ENCODE data around the gene SPTLC3.

SPTLC3 gene

GRCh38 chr20:13025181-13025580 lies 16.4 kb downstream of the SPTLC3 start:
- TF ChIP-seq, protein P1, sequence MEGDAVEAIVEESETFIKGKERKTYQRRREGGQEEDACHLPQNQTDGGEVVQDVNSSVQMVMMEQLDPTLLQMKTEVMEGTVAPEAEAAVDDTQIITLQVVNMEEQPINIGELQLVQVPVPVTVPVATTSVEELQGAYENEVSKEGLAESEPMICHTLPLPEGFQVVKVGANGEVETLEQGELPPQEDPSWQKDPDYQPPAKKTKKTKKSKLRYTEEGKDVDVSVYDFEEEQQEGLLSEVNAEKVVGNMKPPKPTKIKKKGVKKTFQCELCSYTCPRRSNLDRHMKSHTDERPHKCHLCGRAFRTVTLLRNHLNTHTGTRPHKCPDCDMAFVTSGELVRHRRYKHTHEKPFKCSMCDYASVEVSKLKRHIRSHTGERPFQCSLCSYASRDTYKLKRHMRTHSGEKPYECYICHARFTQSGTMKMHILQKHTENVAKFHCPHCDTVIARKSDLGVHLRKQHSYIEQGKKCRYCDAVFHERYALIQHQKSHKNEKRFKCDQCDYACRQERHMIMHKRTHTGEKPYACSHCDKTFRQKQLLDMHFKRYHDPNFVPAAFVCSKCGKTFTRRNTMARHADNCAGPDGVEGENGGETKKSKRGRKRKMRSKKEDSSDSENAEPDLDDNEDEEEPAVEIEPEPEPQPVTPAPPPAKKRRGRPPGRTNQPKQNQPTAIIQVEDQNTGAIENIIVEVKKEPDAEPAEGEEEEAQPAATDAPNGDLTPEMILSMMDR (IDR thresholded peaks at IDR 0.05; ENCODE audit: low read depth, low read length, missing control alignments) = no peak
- in situ Hi-C loops (cut with HindIII; ENCODE audit: low sequenced_read_pairs) = no loop called here
- H3K4me3 ChIP-seq (ENCODE audit: low read depth, low read length) = no peak overlapping the region
- DNase-seq (ENCODE audit: low read depth) = no peak

- TF ChIP-seq, protein P1 (IDR thresholded peaks at IDR 0.05; ENCODE audit: low read depth, low read length, missing control alignments) = no peak
- in situ Hi-C loops (cut with HindIII; ENCODE audit: low sequenced_read_pairs) = no loop called here
- no peak for DNase-seq (ENCODE audit: low read depth)
- H3K4me3 ChIP-seq (ENCODE audit: low read depth, low read length) = no peak overlapping the region
Observed at GRCh38 chr20:13028001-13028400, 19.2 kb downstream of the SPTLC3 start.

- no peak overlapping the region for H3K4me3 ChIP-seq (ENCODE audit: low read depth, low read length)
- no peak for DNase-seq (ENCODE audit: low read depth)
- TF ChIP-seq, protein P1 (IDR thresholded peaks at IDR 0.05; ENCODE audit: low read depth, low read length, missing control alignments) = no peak
- in situ Hi-C loops (cut with HindIII; ENCODE audit: low sequenced_read_pairs) = no loop called here
Observed at GRCh38 chr20:13028673-13029072, 19.9 kb downstream of the SPTLC3 start.

- no peak overlapping the region for H3K4me3 ChIP-seq (ENCODE audit: low read depth, low read length)
- DNase-seq (ENCODE audit: low read depth) = peak; percentile 99
- in situ Hi-C loops (cut with HindIII; ENCODE audit: low sequenced_read_pairs) = no loop called here
- TF ChIP-seq, protein P1 (IDR thresholded peaks at IDR 0.05; ENCODE audit: low read depth, low read length, missing control alignments) = no peak
Observed at GRCh38 chr20:13029687-13030375, 21.1 kb downstream of the SPTLC3 start.

GRCh38 chr20:13031751-13032150 lies 23.0 kb downstream of the SPTLC3 start:
- no peak overlapping the region for H3K4me3 ChIP-seq (ENCODE audit: low read depth, low read length)
- TF ChIP-seq, protein P1 (IDR thresholded peaks at IDR 0.05; ENCODE audit: low read depth, low read length, missing control alignments) = no peak
- in situ Hi-C loops (cut with HindIII; ENCODE audit: low sequenced_read_pairs) = no loop called here
- no peak for DNase-seq (ENCODE audit: low read depth)

GRCh38 chr20:13034115-13034514 lies 25.3 kb downstream of the SPTLC3 start:
- no peak overlapping the region for H3K4me3 ChIP-seq (ENCODE audit: low read depth, low read length)
- TF ChIP-seq, protein P1 (IDR thresholded peaks at IDR 0.05; ENCODE audit: low read depth, low read length, missing control alignments) = no peak
- in situ Hi-C loops (cut with HindIII; ENCODE audit: low sequenced_read_pairs) = no loop called here
- DNase-seq (ENCODE audit: low read depth) = no peak

Measured in astrocyte of the cerebellum (primary cell).